ENCODE data around the gene ERN1.

The ERN1 gene

GRCh38 chr17:64071111-64071510 is 58.8 kb downstream of the ERN1 start:
- no peak overlapping the region for H3K4me3 ChIP-seq (ENCODE audit: low read depth, low read length)
- no peak for DNase-seq (ENCODE audit: low read depth)

GRCh38 chr17:64070213-64070612 is 59.7 kb downstream of the ERN1 start:
- no peak overlapping the region for H3K4me3 ChIP-seq (ENCODE audit: low read depth, low read length)
- DNase-seq (ENCODE audit: low read depth), result no peak

- H3K4me3 ChIP-seq (ENCODE audit: low read depth, low read length), result no peak overlapping the region
- DNase-seq (ENCODE audit: low read depth), result no peak
These were observed 60.8 kb downstream of the ERN1 start for GRCh38 chr17:64069143-64069542.

GRCh38 chr17:64067657-64068056 is 62.3 kb downstream of the ERN1 start:
- H3K4me3 ChIP-seq (ENCODE audit: low read depth, low read length), result no peak overlapping the region
- DNase-seq (ENCODE audit: low read depth), result no peak

- no peak for DNase-seq (ENCODE audit: low read depth)
- H3K4me3 ChIP-seq (ENCODE audit: low read depth, low read length), result no peak overlapping the region
These were observed 63.2 kb downstream of the ERN1 start for GRCh38 chr17:64066716-64067115.

GRCh38 chr17:64065161-64065560 is 64.8 kb downstream of the ERN1 start:
- no peak for DNase-seq (ENCODE audit: low read depth)
- no peak overlapping the region for H3K4me3 ChIP-seq (ENCODE audit: low read depth, low read length)

- no peak overlapping the region for H3K4me3 ChIP-seq (ENCODE audit: low read depth, low read length)
These were observed 65.6 kb downstream of the ERN1 start for GRCh38 chr17:64064331-64064730.

GRCh38 chr17:64063766-64064224 is 66.1 kb downstream of the ERN1 start:
- no peak for DNase-seq (ENCODE audit: low read depth)

More at GRCh38 chr17:64064331-64064730, 65.6 kb downstream of the ERN1 start:
- DNase-seq (ENCODE audit: low read depth), result no peak

GRCh38 chr17:64063088-64063487 is 66.9 kb downstream of the ERN1 start:
- no peak for DNase-seq (ENCODE audit: low read depth)
- H3K4me3 ChIP-seq (ENCODE audit: low read depth, low read length), result no peak overlapping the region

More at GRCh38 chr17:64063766-64064224, 66.1 kb downstream of the ERN1 start:
- no peak overlapping the region for H3K4me3 ChIP-seq (ENCODE audit: low read depth, low read length)

- H3K4me3 ChIP-seq (ENCODE audit: low read depth, low read length), result no peak overlapping the region
- no peak for DNase-seq (ENCODE audit: low read depth)
These were observed 68.6 kb downstream of the ERN1 start for GRCh38 chr17:64061178-64061898.

GRCh38 chr17:64060331-64060730 is 69.6 kb downstream of the ERN1 start:
- no peak for DNase-seq (ENCODE audit: low read depth)
- no peak overlapping the region for H3K4me3 ChIP-seq (ENCODE audit: low read depth, low read length)

GRCh38 chr17:64059756-64060155 is 70.2 kb downstream of the ERN1 start:
- no peak overlapping the region for H3K4me3 ChIP-seq (ENCODE audit: low read depth, low read length)
- DNase-seq (ENCODE audit: low read depth), result no peak

GRCh38 chr17:64058621-64059020 is 71.3 kb downstream of the ERN1 start:
- no peak for DNase-seq (ENCODE audit: low read depth)
- no peak overlapping the region for H3K4me3 ChIP-seq (ENCODE audit: low read depth, low read length)

GRCh38 chr17:64057701-64058263 is 72.2 kb downstream of the ERN1 start:
- no peak overlapping the region for H3K4me3 ChIP-seq (ENCODE audit: low read depth, low read length)
- DNase-seq (ENCODE audit: low read depth), result no peak

- no peak for DNase-seq (ENCODE audit: low read depth)
- H3K4me3 ChIP-seq (ENCODE audit: low read depth, low read length), result no peak overlapping the region
These were observed 73.5 kb downstream of the ERN1 start for GRCh38 chr17:64056269-64057005.

GRCh38 chr17:64055183-64056142 is 74.5 kb downstream of the ERN1 start:
- no peak for DNase-seq (ENCODE audit: low read depth)
- no peak overlapping the region for H3K4me3 ChIP-seq (ENCODE audit: low read depth, low read length)

- no peak overlapping the region for H3K4me3 ChIP-seq (ENCODE audit: low read depth, low read length)
- no peak for DNase-seq (ENCODE audit: low read depth)
These were observed 75.6 kb downstream of the ERN1 start for GRCh38 chr17:64054304-64054703.

GRCh38 chr17:64053101-64053500 is 76.8 kb downstream of the ERN1 start:
- DNase-seq (ENCODE audit: low read depth), result no peak
- no peak overlapping the region for H3K4me3 ChIP-seq (ENCODE audit: low read depth, low read length)

- H3K4me3 ChIP-seq (ENCODE audit: low read depth, low read length), result no peak overlapping the region
- no peak for DNase-seq (ENCODE audit: low read depth)
These were observed 78.8 kb downstream of the ERN1 start for GRCh38 chr17:64051153-64051552.

All from skeletal muscle cell (primary cell).